Colon (tissue), 2 donors: ENCODE results near the gene SESN3.
"Not testable (repeated sequence)": the region's sequence is repeated elsewhere in the genome, so short reads cannot be mapped to it uniquely, and the experiment has no call there.

ENCODE experiments used
- FAIRE-seq: peaks from 2 replicates; lab custom pipeline; 2012; peaks lifted over from hg19 to GRCh38; lab: Jason Lieb, UNC
- donor health status: control.
- donor health status: control.

Gene SESN3

GRCh38 chr11:95219599-95219998 lies 11.4 kb downstream of the SESN3 start:
- no peak for FAIRE-seq

- FAIRE-seq = no peak
These were observed 12.9 kb downstream of the SESN3 start for GRCh38 chr11:95218149-95218548.

- FAIRE-seq = no peak
These were observed 18.4 kb downstream of the SESN3 start for GRCh38 chr11:95212609-95213008.

GRCh38 chr11:95209535-95209934 lies 21.5 kb downstream of the SESN3 start:
- not testable (repeated sequence) for FAIRE-seq

- no peak for FAIRE-seq
These were observed 30.1 kb downstream of the SESN3 start for GRCh38 chr11:95200781-95201457.

GRCh38 chr11:95195831-95196230 lies 35.2 kb downstream of the SESN3 start:
- no peak for FAIRE-seq

- no peak for FAIRE-seq
These were observed 37.5 kb downstream of the SESN3 start for GRCh38 chr11:95193541-95193940.

- no peak for FAIRE-seq
These were observed 38.3 kb downstream of the SESN3 start for GRCh38 chr11:95192717-95193116.

- FAIRE-seq = no peak
These were observed 43.3 kb downstream of the SESN3 start for GRCh38 chr11:95187723-95188122.

- FAIRE-seq = no peak
These were observed 48.6 kb downstream of the SESN3 start for GRCh38 chr11:95182397-95182796.

GRCh38 chr11:95175818-95176380 lies 55.1 kb downstream of the SESN3 start:
- no peak for FAIRE-seq

- FAIRE-seq = no peak
These were observed 60.7 kb downstream of the SESN3 start for GRCh38 chr11:95170294-95170693.

- FAIRE-seq = no peak
These were observed 64.2 kb downstream of the SESN3 start for GRCh38 chr11:95166781-95167180.

GRCh38 chr11:95165638-95166037 lies 65.4 kb downstream of the SESN3 start:
- no peak for FAIRE-seq

GRCh38 chr11:95163106-95163505 lies 67.9 kb downstream of the SESN3 start:
- FAIRE-seq = no peak

GRCh38 chr11:95161248-95161647 lies 69.8 kb downstream of the SESN3 start:
- FAIRE-seq = no peak

GRCh38 chr11:95157824-95158223 lies 73.2 kb downstream of the SESN3 start:
- no peak for FAIRE-seq

- FAIRE-seq = no peak
These were observed 74.0 kb downstream of the SESN3 start for GRCh38 chr11:95156916-95157541.

GRCh38 chr11:95156133-95156721 lies 74.8 kb downstream of the SESN3 start:
- no peak for FAIRE-seq

GRCh38 chr11:95155385-95155784 lies 75.6 kb downstream of the SESN3 start:
- no peak for FAIRE-seq

- FAIRE-seq = no peak
These were observed 76.5 kb downstream of the SESN3 start for GRCh38 chr11:95154514-95154913.

GRCh38 chr11:95153857-95154246 lies 77.2 kb downstream of the SESN3 start:
- no peak for FAIRE-seq
